Measurements from ENCODE around the gene ZNF148.

GRCh38 chr3:125381743-125382142 lies 6.6 kb upstream of the ZNF148 start:
- TF ChIP-seq EZH2phosphoT487 (IDR thresholded peaks at IDR 0.05; ENCODE audit: borderline replicate concordance, low read length), result no peak
- TF ChIP-seq, protein P1, sequence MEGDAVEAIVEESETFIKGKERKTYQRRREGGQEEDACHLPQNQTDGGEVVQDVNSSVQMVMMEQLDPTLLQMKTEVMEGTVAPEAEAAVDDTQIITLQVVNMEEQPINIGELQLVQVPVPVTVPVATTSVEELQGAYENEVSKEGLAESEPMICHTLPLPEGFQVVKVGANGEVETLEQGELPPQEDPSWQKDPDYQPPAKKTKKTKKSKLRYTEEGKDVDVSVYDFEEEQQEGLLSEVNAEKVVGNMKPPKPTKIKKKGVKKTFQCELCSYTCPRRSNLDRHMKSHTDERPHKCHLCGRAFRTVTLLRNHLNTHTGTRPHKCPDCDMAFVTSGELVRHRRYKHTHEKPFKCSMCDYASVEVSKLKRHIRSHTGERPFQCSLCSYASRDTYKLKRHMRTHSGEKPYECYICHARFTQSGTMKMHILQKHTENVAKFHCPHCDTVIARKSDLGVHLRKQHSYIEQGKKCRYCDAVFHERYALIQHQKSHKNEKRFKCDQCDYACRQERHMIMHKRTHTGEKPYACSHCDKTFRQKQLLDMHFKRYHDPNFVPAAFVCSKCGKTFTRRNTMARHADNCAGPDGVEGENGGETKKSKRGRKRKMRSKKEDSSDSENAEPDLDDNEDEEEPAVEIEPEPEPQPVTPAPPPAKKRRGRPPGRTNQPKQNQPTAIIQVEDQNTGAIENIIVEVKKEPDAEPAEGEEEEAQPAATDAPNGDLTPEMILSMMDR (IDR thresholded peaks at IDR 0.05; ENCODE audit: low read depth, low read length, poor library complexity, severe bottlenecking), result no peak

Data from DOHH2 (cell line).